HG02642 (cell line): ENCODE data around the gene ATP5MC2.
"Not testable (repeated sequence)": the region's sequence is repeated elsewhere in the genome, so short reads cannot be mapped to it uniquely, and the experiment has no call there.

Experiments used
- ATAC-seq: cut with Tn5 transposase; IDR thresholded peaks from one replicate; pipeline ENCODE4 v1.9.1; 2021; ENCODE audit warnings: mild to moderate bottlenecking; ENCODE audit not compliant: unreplicated experiment, poor library complexity

The ATP5MC2 gene

DNA sequence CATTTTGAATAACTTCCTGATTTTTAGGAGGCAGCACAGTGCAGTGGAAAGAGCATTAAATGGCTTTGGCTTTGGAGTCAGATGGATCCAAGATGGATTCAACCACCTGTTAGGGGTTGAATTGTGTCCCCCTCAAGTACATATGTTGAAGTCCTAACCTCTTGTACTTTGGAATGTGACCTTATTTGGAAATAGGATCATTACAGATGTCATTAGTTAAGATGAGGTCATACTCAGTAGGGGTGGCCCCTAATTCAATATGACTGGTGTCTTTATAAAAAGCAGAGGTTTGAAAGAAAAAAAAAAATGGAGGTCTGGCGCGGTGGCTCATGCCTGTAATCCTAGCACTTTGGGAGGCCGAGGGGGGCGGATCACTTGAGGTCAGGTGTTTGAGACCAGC lies 18.8 kb downstream of the ATP5MC2 start:
- no peak for ATAC-seq

DNA sequence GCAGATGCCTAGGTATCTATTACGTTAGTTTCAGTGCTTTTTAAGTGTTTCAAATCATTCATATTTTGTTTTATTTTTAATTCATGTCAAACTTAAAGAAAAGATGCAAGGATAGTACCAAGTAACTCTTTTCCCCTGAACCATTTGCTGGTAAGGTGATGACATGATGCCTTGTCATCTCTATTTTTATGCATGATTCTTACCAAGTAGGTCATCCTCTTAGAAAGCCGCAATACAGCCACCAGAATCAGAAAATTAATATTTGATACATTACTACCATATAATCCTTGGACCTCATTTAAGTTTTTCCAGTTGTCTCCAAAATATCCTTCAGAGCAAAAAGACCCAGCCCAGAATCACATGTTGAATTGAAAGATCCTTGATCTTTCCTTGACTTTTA lies 22.3 kb downstream of the ATP5MC2 start:
- ATAC-seq, result no peak

DNA sequence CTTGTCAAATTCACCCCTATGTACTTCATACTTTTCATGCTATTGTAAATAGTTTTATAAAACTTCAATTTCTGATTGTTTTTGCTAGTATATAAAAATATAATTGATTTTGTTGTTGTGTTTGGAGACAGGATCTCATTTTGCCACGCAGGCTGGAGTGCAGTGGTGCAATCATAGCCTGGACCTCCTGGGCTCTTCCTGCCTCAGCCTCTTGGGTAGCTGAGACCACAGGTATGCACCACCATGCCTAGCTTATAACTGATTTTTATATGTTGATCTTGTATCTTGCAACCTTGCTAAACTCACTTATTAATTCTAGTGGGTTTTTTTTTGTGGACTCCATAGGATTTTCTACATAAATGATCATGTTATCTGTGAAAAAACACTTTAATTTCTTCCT lies 23.5 kb downstream of the ATP5MC2 start:
- no peak for ATAC-seq

DNA sequence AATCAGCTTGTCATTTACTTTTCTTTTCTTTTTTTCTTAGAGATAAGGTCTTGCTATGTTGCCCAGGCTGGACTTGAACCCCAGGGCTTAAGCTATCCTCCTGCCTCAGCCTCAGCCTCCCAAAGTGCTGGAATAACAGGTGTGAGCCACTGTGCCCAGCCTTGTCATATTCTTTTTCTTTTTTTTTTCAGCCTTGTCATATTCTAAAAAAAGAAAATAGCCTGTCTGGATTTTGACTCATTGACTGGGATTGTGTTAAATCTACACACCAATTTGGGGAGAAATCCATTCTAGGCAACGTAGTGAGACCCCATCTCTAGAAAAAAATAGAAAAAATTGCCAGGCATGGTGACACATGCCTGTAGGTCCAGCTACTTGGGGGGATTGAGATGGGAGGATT lies 24.1 kb downstream of the ATP5MC2 start:
- no peak for ATAC-seq

DNA sequence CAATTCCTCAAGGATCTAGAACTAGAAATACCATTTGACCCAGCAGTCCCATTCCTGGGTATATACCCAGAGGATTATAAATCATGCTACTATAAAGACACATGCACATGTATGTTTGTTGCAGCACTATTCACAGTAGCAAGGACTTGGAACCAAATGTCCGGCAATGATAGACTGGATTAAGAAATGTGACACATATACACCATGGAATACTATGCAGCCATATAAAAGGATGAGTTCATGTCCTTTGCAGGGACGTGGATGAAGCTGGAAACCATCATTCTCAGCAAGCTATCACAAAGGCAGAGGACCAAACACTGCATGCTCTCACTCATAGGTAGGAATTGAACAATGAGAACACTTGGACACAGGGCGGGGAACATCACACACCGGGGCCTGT lies 29.6 kb downstream of the ATP5MC2 start:
- not testable (repeated sequence) for ATAC-seq

DNA sequence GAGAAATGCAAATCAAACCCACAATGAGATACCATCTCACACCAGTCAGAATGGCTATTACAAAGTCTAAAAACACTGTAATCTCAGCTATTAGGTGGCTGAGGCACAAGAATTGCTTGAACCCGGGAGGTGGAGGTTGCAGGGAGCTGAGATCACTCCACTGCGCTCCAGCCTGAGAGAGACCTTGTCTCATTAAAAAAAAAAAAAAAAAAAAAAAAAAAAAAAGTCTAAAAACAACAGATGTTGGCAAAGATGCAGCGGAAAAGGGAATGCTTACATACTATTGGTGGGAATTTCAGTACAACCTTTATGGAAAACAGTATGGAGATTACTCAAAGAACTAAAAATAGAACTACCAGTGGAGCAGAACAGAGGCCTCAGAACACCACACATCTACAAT lies 30.7 kb downstream of the ATP5MC2 start:
- ATAC-seq, result no peak

DNA sequence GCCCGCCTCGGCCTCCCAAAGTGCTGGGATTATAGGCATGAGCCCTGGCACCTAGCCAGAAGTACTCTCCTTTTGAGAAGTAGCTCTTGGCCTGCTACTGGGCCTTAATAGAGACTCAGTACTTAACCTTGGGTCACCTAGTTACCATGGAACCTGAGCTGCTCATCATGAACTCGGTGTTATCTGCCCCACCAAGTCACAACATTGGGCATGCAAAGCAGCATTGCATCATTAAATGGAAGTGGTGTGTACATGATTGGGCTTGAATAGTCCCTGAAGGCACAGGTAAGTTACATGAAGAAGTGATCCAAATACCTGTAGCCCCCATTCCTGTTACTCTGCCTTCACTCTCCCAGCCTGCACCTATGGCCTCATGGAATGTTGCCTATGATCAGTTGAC lies 31.8 kb downstream of the ATP5MC2 start:
- ATAC-seq, result no peak

DNA sequence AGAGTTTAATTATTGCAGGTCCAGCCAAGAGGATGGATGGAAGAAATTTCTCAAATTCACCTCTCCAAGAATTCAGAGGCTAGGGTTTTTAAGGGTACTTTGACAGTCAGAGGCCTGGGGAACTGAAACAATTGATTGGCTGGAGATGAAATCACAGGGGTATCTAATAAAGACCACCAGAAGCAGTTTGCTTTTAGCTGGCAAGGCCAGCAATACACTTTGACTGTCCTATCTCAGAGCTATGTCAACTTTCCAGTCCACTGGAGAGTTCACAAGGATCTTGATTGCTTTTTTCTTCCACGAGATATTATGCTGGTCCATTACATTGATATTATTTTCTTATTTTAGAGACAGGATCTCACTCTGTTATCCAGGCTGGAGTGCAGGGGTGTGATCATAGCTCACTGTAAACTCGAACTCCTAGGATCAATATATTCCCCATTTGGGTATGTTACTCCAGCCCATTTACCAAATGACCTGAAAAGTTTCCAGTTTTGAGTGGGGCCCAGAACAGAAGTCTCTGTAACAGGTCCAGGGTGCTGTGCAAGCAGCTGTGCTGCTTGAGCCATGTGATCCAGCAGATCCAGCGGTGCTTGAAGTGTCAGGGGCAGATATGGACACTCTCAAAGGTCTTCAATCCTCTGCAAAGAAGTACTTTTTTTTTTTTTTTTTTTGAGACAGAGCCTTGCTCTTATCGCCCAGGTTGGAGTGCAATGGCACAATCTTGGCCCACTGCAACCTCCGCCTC lies 32.5 kb downstream of the ATP5MC2 start:
- no peak for ATAC-seq

DNA sequence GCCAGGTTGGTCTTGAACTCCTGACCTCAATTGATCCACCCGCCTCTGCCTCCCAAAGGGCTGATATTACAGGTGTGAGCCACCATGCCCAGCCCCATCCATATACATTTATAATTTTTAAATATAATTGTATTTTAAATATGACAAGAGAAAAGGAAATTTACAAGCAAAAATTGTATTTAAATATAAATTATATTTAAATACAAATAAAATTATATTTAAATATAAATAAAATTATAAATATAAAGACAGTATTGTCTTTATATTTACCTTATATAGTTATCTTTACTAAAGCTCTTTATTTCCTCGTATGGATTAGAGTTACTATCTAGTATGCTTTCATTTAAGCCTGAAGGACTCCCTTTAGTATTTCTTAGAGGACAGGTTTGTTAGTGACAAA lies 37.8 kb downstream of the ATP5MC2 start:
- no peak for ATAC-seq

DNA sequence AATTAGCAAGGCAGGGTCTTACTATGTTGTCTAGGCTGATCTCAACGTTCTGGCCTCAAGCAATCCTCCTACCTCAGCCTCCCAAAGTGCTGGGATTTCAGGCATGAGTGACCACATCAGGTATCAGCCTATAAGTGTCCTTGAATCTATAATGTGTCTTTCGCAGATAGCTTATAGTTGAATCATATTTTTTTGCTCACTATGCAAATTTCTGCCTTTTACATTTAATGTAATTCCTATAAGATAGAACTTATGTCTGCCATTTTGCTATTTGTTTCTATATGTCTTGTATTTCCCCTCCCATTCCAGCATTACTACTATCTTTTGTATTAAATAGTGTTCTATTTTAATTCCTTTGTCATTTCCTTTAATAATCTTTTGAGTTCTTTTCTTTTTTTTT lies 39.2 kb downstream of the ATP5MC2 start:
- no peak for ATAC-seq

DNA sequence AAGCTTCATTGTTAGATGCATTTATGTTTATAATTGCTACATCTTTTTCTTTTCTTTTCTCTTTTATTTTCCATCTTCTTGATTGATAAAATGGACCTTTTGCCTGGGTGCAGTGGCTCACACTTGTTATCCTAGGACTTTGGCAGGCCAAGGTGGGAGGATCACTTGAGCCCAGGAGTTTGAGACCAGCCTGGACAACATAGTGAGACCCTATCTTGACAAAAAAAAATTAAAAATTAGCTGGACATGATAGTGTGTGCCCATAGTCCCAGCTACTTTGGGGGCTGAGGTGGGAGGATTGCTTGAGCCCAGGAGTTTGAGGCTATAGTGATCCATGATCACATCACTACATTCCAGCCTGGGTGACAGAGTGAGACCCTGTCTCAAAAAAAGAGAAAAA lies 40.2 kb downstream of the ATP5MC2 start:
- not testable (repeated sequence) for ATAC-seq

DNA sequence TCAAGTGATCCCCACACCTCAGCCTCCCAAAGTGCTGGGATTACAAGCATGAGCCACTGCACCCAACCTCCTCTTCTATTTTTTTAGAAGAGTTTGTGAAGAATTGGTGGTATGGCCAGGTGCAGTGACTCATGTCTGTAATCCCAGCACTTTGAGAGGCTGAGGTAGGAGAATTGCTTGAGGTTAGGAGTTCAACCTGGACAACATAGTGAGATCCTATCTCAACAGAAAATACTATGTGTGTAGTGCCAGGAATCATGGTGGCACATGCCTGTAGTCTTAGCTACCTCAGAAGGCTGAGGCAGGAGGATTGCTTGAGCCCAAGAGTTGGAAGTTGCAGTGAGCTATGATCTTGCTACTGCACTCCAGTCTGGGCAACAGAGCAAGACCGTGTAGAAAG lies 44.2 kb downstream of the ATP5MC2 start:
- no peak for ATAC-seq

DNA sequence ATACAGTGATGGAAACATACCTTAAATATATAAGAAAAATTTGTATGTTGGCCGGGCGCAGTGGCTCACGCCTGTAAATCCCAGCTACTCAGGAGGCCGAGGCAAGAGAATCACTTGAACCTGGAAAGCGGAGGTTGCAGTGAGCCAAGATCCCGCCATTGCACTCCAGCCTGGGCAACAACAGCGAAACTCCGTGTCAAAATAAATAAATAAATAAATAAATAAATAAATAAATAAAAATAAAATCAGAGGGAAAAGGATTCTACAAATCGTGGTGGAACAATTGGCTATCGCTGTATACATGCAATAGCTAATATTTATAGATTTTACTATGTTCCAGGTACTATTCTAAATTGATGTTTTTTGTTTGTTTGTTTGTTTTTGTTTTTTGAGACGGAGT lies 48.0 kb downstream of the ATP5MC2 start:
- ATAC-seq, result no peak

DNA sequence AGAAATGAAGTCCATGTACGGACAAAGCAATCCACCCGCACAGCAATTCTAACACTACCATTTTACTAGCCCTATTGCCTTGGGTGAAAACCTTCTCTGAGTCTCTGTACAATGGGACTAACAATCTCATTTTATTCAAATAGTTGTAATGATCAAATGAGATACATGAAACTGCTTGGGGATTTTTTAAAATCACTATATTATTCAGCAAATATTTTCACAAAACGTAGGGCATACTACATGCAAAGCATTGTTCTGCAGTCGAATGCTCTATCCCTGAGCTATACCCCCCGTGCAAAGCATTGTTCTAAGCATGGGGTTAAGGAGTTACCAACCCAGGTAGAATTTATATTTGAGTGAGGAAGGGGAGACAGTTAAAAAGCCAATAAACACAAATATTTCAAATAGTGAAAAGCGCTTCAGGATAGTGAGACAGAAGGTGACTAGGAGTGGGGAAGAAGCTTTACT lies 49.1 kb downstream of the ATP5MC2 start:
- peak; percentile 1 for ATAC-seq

DNA sequence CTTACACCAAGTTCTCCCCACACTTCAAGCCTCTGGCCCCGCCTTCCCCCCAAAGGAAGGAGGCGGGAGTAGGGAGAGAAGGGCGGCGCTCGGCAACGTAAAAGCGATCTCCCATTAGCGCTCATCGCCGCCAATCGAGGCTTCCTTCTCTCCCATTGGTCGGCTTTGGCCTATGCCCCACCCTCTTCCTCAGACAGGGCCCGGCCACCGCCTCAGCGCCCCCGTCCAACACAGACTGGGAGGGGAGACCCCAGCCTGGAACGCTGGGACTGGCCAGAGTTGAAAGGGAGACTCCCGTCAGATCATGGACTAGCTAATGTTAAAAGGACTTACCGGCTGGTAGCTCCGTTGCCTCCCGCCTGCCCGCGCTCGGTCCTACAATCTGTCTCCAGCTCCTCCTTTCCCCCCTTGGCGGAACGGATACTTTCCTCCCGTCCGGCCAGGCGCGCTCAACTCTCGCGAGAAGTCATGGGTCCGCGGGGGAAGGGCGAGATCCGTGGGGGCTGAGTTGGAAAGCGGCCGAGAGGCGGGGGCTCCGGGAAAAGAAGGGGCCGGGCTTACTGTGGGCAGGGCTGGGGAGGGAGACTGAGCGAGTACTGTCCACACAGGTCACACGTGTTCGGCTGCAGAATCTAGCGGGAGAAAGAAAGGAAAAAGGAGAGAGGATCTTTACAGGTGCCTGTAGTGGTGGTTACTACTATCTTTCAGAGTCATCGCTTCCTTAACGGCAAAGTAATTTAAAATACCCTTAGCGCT lies 49.8 kb downstream of the ATP5MC2 start, which contains the start of gene ATF7:
Gene ATF7 (minus strand): TSS at position 437 of the 756 bp plus-strand sequence. CDS start 25,382 bp downstream, outside the sequence.
- peak; percentile 97 for ATAC-seq

DNA sequence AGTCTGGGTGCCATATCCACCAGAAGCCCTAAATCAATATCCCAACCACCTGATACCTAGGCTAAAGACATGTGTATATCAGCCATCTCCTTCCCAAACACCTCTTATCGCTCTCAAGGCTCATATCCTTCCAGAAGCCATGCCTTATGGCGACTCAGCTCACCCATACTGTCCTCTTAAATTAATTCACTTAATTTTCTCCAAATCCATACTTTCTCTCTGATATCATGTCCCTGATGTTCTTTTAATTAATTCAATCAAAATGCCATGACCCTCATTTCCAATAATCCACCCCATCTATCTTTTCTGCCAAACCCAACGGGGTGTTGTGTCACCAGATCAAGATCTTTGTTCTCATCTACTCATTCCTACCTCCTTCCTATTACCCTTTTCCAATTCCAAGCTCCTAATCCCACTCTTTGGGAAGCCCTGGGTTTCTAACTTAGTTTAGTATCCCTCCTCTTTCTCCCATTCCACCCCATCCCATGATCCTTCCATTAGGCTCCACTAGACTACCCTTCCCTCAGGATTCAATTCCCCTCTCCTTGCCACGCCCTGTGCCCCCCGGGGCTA lies 50.4 kb downstream of the ATP5MC2 start:
- no peak for ATAC-seq

DNA sequence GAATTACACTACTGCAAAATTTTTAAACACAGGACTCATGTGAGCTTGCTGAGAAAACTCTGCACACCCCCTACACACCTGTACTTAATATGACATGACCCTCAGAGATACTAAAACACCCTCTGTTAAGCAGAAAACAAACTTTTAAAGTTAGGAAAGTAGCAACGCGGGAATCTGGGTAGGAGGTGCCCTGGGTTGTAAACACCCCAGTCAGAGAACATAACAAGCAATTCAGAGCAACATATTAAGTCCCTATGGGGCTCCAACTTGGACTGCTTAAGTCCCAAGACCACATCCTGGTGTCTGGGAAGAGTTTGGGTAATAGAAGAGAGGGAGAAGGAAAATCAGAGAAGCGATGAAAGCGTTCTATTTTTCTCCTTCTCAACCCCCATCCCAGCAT lies 50.9 kb downstream of the ATP5MC2 start:
- no peak for ATAC-seq

DNA sequence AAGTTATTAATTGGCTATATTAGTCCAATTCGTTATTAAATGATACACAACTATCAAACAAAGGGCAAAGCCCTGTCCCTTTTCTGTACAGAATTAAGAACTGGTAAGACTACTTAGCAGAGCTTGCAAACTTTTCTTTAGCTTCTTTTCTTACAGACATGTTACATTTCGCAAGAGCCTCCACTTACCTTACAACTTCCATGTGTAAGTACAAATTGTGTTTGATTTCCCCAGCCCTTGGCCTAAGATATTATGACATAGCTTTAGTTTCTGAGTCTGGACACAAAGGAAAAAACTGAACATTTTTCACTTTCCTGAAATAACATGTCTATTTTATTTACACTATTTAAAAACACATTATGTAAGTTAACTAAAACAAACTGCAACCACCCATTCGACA lies 51.4 kb downstream of the ATP5MC2 start:
- ATAC-seq, result no peak

DNA sequence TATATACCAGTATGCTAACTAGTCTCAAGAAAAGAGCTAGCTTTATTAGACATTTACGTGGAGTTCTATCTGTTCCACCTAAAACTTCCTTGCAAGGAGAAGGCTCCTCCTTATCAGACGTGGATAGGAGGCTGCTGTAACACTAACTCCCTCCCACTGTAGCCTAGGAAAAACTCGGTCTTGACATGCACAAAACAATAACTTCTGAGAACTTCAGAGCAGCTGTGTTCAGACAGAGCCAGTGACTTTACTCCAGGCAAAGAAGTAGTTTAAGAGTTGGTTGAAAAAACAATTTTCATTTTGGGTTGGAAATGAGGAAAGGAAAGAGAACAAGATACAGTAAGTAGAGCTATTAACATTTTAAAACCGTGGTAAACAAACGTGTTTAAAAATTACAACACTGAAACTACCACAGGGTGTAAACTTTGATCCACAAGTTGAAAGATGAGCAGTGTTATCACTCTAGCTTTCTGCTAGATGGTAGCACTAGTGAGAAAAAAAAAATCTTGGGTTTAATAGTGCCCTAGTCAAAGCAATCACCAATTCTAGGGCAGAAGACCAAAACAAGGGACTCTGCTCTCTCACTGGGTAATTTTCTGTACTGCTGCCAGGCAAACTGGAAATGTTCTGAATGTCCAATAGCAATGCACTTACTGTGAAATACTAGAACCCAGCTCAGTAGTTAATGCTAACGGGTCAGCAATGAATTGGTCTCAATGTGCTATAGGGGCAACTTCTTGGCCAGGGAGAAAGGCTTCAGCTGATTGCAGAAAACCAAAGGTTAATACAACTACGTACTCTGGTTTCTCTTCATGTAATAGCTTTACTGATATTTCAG lies 52.1 kb downstream of the ATP5MC2 start:
- ATAC-seq, result no peak

DNA sequence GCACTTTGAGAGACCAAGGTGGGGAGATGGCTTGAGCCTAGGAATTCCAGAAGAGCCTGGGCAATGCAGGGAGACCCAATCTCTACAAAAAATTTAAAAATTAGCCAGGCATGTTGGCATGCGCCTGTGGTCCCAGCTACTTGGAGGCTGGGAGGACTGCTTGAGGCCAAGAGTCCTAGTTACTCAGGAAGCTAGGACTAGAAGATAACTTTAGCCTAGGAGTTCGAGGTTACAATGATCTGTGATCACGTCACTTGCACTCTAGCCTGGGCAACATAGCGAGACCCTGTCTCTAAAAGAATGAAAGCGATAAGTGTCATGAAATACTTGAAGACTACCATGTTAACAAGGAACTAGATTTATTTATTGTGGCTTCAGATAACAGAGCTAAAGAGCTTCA lies 53.2 kb downstream of the ATP5MC2 start:
- no peak for ATAC-seq
